K562 (cell line): ENCODE results near the gene TMEM72. TPM values are rescaled to one million over a fixed set of nuclear protein-coding genes. Genes with fewer than 3 reads are reported as not detected.
A peak's percentile ranks its signal among the peaks of the same experiment; 100 is the strongest.

Experiments used
- ATAC-seq: fragments of 200-7000 bp; cut with Tn5 transposase; 3 replicates; pipeline ENCODE4 v1.9.1; 2020; ENCODE audit warnings: moderate library complexity
- BruUV-seq: library from RNA; stranded (reverse); fragments of 400-500 nt; replicated peaks from 2 replicates; lab custom pipeline; 2021; lab: Mats Ljungman, UMichigan
- CTCF ChIA-PET: fragments of 300-600 bp; formaldehyde crosslinking; extraction: SDS; loops from one replicate; lab custom pipeline; 2021; ENCODE audit warnings: low intra/inter-chr PET ratio; lab: Yijun Ruan, JAX
- POLR2A ChIA-PET: fragments of 300-600, 350-650 bp; sonication (Branson Sonifier 250); formaldehyde crosslinking; extraction: SDS; loops from one replicate; lab custom pipeline; 2021; ENCODE audit warnings: antibody characterized with exemption, inconsistent platforms; lab: Yijun Ruan, JAX
- DNase-seq, 4 experiments: peaks; one replicate each; pipeline versions ENCODE4 v3.0.0 to v3.0.0-alpha.2; 2011 to 2018; ENCODE audit warnings: low spot score in 3 of 4, mixed read lengths in 3 of 4; ENCODE audit errors: extremely low read depth in 1 of 4
- FAIRE-seq: peaks from 2 replicates; lab custom pipeline; 2011; peaks lifted over from hg19 to GRCh38; lab: Jason Lieb, UNC
- H2AFZ ChIP-seq: 2 replicates; pipeline ENCODE4 v1.6.0; 2011; ENCODE audit warnings: low read depth, low read length, control low read depth, inconsistent platforms
- H3K27ac ChIP-seq: fragments of 200-600 bp; 3 replicates; pipeline ENCODE4 v1.8.0; 2011; ENCODE audit warnings: low read depth, mild to moderate bottlenecking, control low read depth, inconsistent platforms, low read length, moderate library complexity, mixed read lengths; ENCODE audit errors: extremely low read depth
- H3K27me3 ChIP-seq, 2 experiments: fragments of 300-600 bp in 1 of 2; 2 replicates in 1 of 2; 3 replicates in 1 of 2; pipeline versions ENCODE4 v1.6.0 to v1.8.0; 2011; ENCODE audit warnings: inconsistent platforms in 2 of 2, low read length in 2 of 2, mild to moderate bottlenecking in 1 of 2, mixed read lengths in 1 of 2, moderate library complexity in 1 of 2; ENCODE audit not compliant: control insufficient read depth in 2 of 2, insufficient read depth in 2 of 2
- H3K36me3 ChIP-seq: fragments of 300-600 bp; 3 replicates; pipeline ENCODE4 v1.8.0; 2011; ENCODE audit warnings: mild to moderate bottlenecking, low read length, inconsistent platforms; ENCODE audit not compliant: control insufficient read depth, insufficient read depth
- H3K4me1 ChIP-seq, 2 experiments: fragments of 200-600 bp in 1 of 2; replicated peaks in 1 of 2; 2 replicates in 1 of 2; 3 replicates in 1 of 2; pipeline versions ENCODE4 v1.5.1 to v1.8.0; 2011; ENCODE audit warnings: inconsistent platforms in 2 of 2, low read length in 2 of 2, mild to moderate bottlenecking in 1 of 2, mixed read lengths in 1 of 2, moderate library complexity in 1 of 2; ENCODE audit not compliant: control insufficient read depth in 2 of 2, insufficient read depth in 2 of 2
- H3K4me2 ChIP-seq: 2 replicates; pipeline ENCODE4 v1.6.1; 2011; ENCODE audit warnings: low read length, control low read depth, inconsistent platforms, mixed read lengths; ENCODE audit not compliant: insufficient read depth
- H3K4me3 ChIP-seq: fragments of 200-600 bp; sonication (generic), shearing (Covaris generic); 2 replicates; pipeline ENCODE4 v1.5.1; 2016; ENCODE audit warnings: control low read depth, inconsistent platforms
- H3K79me2 ChIP-seq: fragments of 200-600 bp; 3 replicates; pipeline ENCODE4 v1.8.0; 2011; ENCODE audit warnings: low read length, inconsistent platforms; ENCODE audit not compliant: control insufficient read depth, insufficient read depth
- H3K9ac ChIP-seq, 2 experiments: 2 replicates each; pipeline versions ENCODE4 v1.6.0 to v1.6.1; 2011; ENCODE audit warnings: low read depth in 2 of 2, low read length in 2 of 2, control low read depth in 1 of 2, inconsistent platforms in 1 of 2, mild to moderate bottlenecking in 1 of 2, mixed read lengths in 1 of 2; ENCODE audit not compliant: insufficient read depth in 1 of 2
- H3K9me1 ChIP-seq: one replicate; pipeline ENCODE4 v1.6.0; 2011; ENCODE audit warnings: inconsistent platforms, mild to moderate bottlenecking, low read length, moderate library complexity; ENCODE audit not compliant: control insufficient read depth, insufficient read depth
- H3K9me3 ChIP-seq: replicated peaks from 2 replicates; pipeline ENCODE4 v1.5.1; 2011; ENCODE audit warnings: low read depth, low read length, inconsistent platforms; ENCODE audit not compliant: control insufficient read depth, insufficient read depth
- H4K20me1 ChIP-seq: replicated peaks from 2 replicates; pipeline ENCODE4 v1.6.1; 2011; ENCODE audit warnings: low read length, inconsistent platforms, mixed read lengths; ENCODE audit not compliant: control insufficient read depth, insufficient read depth
- ARID4B ChIP-seq: sonication (generic); formaldehyde crosslinking; IDR thresholded peaks from 2 replicates; pipeline ENCODE4 v1.8.0; 2022; ENCODE audit warnings: mild to moderate bottlenecking, missing genetic modification reagents
- E2F6 ChIP-seq, 2 experiments: IDR thresholded peaks; 2 replicates each; pipeline ENCODE4 v1.6.1; 2011; ENCODE audit warnings: borderline replicate concordance in 1 of 2, control low read depth in 1 of 2, low read depth in 1 of 2, low read length in 1 of 2, mild to moderate bottlenecking in 1 of 2, mixed read lengths in 1 of 2, moderate library complexity in 1 of 2; ENCODE audit not compliant: insufficient read depth in 1 of 2, insufficient read length in 1 of 2, poor library complexity in 1 of 2, severe bottlenecking in 1 of 2; ENCODE audit errors: extremely low read depth in 1 of 2
- MNT ChIP-seq, 2 experiments: fragments of 450-650 bp; conservative IDR thresholded peaks; 2 replicates each; pipeline ENCODE4 v1.6.1; 2017; ENCODE audit warnings: mild to moderate bottlenecking in 2 of 2, moderate library complexity in 2 of 2
- MTF1 ChIP-seq: fragments of 250-450 bp; sonication (Bioruptor Pico); IDR thresholded peaks from 2 replicates; pipeline ENCODE4 v1.9.0; 2021; ENCODE audit warnings: moderate library complexity, mild to moderate bottlenecking, inconsistent platforms, borderline replicate concordance
- PHTF2 ChIP-seq: fragments of 250-450 bp; sonication (Bioruptor Pico); IDR thresholded peaks from 2 replicates; pipeline ENCODE4 v1.5.0; 2021; ENCODE audit warnings: mild to moderate bottlenecking
- TCF3 ChIP-seq: sonication (generic); formaldehyde crosslinking; IDR thresholded peaks from 2 replicates; pipeline ENCODE4 v1.4.0; 2020; ENCODE audit warnings: mild to moderate bottlenecking, missing genetic modification reagents
- XRCC3 ChIP-seq: fragments of 450-650 bp; IDR thresholded peaks from 2 replicates; pipeline ENCODE4 v1.6.1; 2017; ENCODE audit warnings: mild to moderate bottlenecking, moderate library complexity
- WGBS: fragments of 100-300 bp; shearing (Covaris generic); methylation state at CpG from one replicate; pipeline ENCODE4 v1.1.6; 2016; ENCODE audit warnings: low coverage, mixed read lengths; ENCODE audit not compliant: insufficient coverage; ENCODE audit errors: missing lambda C conversion rate; 5-methylcytosine and 5-hydroxymethylcytosine counted together
- in situ Hi-C: fragments of 300-500 bp; cut with MboI; formaldehyde crosslinking; loops from 4 replicates; pipeline ENCODE4 v1.15.0; 2018; ENCODE audit warnings: inconsistent platforms, mixed read lengths
- intact Hi-C: fragments of 100-400 bp; cut with micrococcal nuclease; formaldehyde crosslinking; loops from 2 replicates; pipeline ENCODE4 v1.14.2; 2022
- polyA plus RNA-seq, 8 experiments: library from polyadenylated mRNA; depleted of rRNA in 4 of 8; stranded (reverse) in 5 of 8; unstranded in 3 of 8; fragments of >200 nt; fragmentation: Nextera tagmentation in 2 of 8; fragmentation: Illumina TruSeq in 1 of 8; extraction: Ambion mirVana in 2 of 8; extraction: Trizol in 1 of 8; gene quantifications; 2 replicates each; pipeline versions ENCODE4 v1.2.1 to v1.2.3, GENCODE V29; 2011 to 2014; ENCODE audit warnings: inconsistent platforms in 1 of 8, missing spikeins in 1 of 8
- total RNA-seq, 7 experiments: library from RNA; depleted of rRNA in 6 of 7; stranded (reverse); fragments of >200 nt in 6 of 7; fragmentation: Illumina TruSeq in 2 of 7; extraction: Trizol in 2 of 7; gene quantifications; 2 replicates each; pipeline versions ENCODE4 v1.2.1 to v1.2.3, GENCODE V29; 2011 to 2021; ENCODE audit warnings: low replicate concordance in 1 of 7
- TF ChIP-seq, protein P1 (sequence below): sonication (generic); formaldehyde crosslinking; IDR thresholded peaks from 2 replicates; pipeline ENCODE4 v1.8.1; 2023; ENCODE audit warnings: missing genetic modification reagents, mild to moderate bottlenecking, borderline replicate concordance

The TMEM72 gene
- total and polyA plus RNA-seq, 9 of the 15 experiments (the other 6 are each of a cell fraction or from before 2014, with no cell fraction given) = not detected

GRCh38 chr10:44865289-44865671 lies 45.9 kb upstream of the TMEM72 start:
- H3K9ac ChIP-seq = peak overlapping the region in 1 of 2 experiments; percentile 6; a peak in 1 of 4 replicates
- no peaks in the 10 kb centered on the region for H4K20me1 ChIP-seq
- no peak for DNase-seq
- H3K27me3 ChIP-seq = peaks cover 10 to 34% of the 10 kb centered on the region in 2 experiments
- H3K36me3 ChIP-seq = no peaks in the 10 kb centered on the region
- peaks cover 0 to 15% of the 10 kb centered on the region in 2 experiments; a peak in 2 of 5 replicates for H3K4me1 ChIP-seq
- CTCF ChIA-PET = no interaction called here
- in situ Hi-C loops (loop anchor here (10.0 kb wide), 1 partner anchor 1200 kb away; no protein-coding TSS in a partner anchor), intact Hi-C loops (loop anchor here (5.0 kb wide), 1 partner anchor 1193 kb away; no protein-coding TSS in a partner anchor)
- no TSS peak for BruUV-seq
- H3K27ac ChIP-seq = no peak overlapping the region
- 15% methylated on average over 15 of the region's 16 CpGs for WGBS
- H3K9me1 ChIP-seq = no peaks in the 10 kb centered on the region
- H3K4me3 ChIP-seq = no peak overlapping the region
- POLR2A ChIA-PET = interaction anchor here (0.6 kb wide), 1 partner anchor 131 kb away, joined by 3 read pairs; no protein-coding TSS in a partner anchor
- no peaks in the 10 kb centered on the region for H3K79me2 ChIP-seq
- peak; percentile 20 for ATAC-seq
- H3K4me2 ChIP-seq = no peak overlapping the region
- no peak for FAIRE-seq
- H2AFZ ChIP-seq = no peak overlapping the region
- no peak for TF ChIP-seq MNT (conservative IDR thresholded peaks at IDR 0.05)
- TF ChIP-seq TCF3 (CRISPR knock-in tag) = no peak
- TF ChIP-seq ARID4B = no peak
- TF ChIP-seq, protein P1, sequence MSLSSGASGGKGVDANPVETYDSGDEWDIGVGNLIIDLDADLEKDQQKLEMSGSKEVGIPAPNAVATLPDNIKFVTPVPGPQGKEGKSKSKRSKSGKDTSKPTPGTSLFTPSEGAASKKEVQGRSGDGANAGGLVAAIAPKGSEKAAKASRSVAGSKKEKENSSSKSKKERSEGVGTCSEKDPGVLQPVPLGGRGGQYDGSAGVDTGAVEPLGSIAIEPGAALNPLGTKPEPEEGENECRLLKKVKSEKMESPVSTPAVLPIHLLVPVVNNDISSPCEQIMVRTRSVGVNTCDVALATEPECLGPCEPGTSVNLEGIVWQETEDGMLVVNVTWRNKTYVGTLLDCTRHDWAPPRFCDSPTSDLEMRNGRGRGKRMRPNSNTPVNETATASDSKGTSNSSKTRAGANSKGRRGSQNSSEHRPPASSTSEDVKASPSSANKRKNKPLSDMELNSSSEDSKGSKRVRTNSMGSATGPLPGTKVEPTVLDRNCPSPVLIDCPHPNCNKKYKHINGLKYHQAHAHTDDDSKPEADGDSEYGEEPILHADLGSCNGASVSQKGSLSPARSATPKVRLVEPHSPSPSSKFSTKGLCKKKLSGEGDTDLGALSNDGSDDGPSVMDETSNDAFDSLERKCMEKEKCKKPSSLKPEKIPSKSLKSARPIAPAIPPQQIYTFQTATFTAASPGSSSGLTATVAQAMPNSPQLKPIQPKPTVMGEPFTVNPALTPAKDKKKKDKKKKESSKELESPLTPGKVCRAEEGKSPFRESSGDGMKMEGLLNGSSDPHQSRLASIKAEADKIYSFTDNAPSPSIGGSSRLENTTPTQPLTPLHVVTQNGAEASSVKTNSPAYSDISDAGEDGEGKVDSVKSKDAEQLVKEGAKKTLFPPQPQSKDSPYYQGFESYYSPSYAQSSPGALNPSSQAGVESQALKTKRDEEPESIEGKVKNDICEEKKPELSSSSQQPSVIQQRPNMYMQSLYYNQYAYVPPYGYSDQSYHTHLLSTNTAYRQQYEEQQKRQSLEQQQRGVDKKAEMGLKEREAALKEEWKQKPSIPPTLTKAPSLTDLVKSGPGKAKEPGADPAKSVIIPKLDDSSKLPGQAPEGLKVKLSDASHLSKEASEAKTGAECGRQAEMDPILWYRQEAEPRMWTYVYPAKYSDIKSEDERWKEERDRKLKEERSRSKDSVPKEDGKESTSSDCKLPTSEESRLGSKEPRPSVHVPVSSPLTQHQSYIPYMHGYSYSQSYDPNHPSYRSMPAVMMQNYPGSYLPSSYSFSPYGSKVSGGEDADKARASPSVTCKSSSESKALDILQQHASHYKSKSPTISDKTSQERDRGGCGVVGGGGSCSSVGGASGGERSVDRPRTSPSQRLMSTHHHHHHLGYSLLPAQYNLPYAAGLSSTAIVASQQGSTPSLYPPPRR (CRISPR knock-in tag) = no peak
- TF ChIP-seq MTF1 (CRISPR knock-in tag) = no peak
- TF ChIP-seq XRCC3 = no peak
- no peak for TF ChIP-seq PHTF2 (CRISPR knock-in tag)
- peak in 1 of 2 experiments; percentile 58 for TF ChIP-seq E2F6 (IDR thresholded peaks at IDR 0.05; ENCODE audit: borderline replicate concordance in 1 of 2, extremely low read depth in 1 of 2, insufficient read depth in 1 of 2, insufficient read length in 1 of 2, low read depth in 1 of 2, low read length in 1 of 2, poor library complexity in 1 of 2, severe bottlenecking in 1 of 2)
- no peaks in the 10 kb centered on the region for H3K9me3 ChIP-seq
